Activated B cell treated with CpG ODN at 0.5 μM for 24 hours (primary cell): ENCODE results near the gene ESPNL. TPM values are rescaled to one million over a fixed set of nuclear protein-coding genes. Genes with fewer than 3 reads are reported as not detected.

Experiments
- ATAC-seq: fragments of 200-7000 bp; cut with Tn5 transposase; one replicate; pipeline ENCODE4 v1.10.0; 2021; ENCODE audit warnings: low read depth, mild to moderate bottlenecking, moderate library complexity
- CTCF ChIA-PET: fragments of 350-600 bp; sonication (Branson Sonifier 250); formaldehyde crosslinking; loops from one replicate; lab custom pipeline; 2021; ENCODE audit warnings: antibody characterized with exemption; lab: Charles Lee
- POLR2A ChIA-PET: fragments of 350-600 bp; sonication (Branson Sonifier 250); formaldehyde crosslinking; loops from one replicate; lab custom pipeline; 2021; ENCODE audit warnings: antibody characterized with exemption; lab: Charles Lee
- DNase-seq: peaks from one replicate; pipeline ENCODE4 v3.0.0; 2022
- H3K27ac Mint-ChIP-seq: one replicate; pipeline ENCODE4 v1.8.0; 2020; ENCODE audit warnings: mixed read lengths
- H3K27me3 Mint-ChIP-seq: one replicate; pipeline ENCODE4 v1.8.0; 2021; ENCODE audit warnings: mixed read lengths
- H3K36me3 Mint-ChIP-seq: one replicate; pipeline ENCODE4 v1.8.0; 2021; ENCODE audit warnings: low read depth, mixed read lengths
- H3K4me1 Mint-ChIP-seq: one replicate; pipeline ENCODE4 v1.8.0; 2021; ENCODE audit warnings: mixed read lengths
- H3K4me3 Mint-ChIP-seq: one replicate; pipeline ENCODE4 v1.8.0; 2020; ENCODE audit warnings: mild to moderate bottlenecking, mixed read lengths
- H3K9me3 Mint-ChIP-seq: one replicate; pipeline ENCODE4 v1.8.0; 2020; ENCODE audit warnings: mixed read lengths
- intact Hi-C: fragments of 100-400 bp; cut with micrococcal nuclease; formaldehyde crosslinking; loops from one replicate; pipeline ENCODE4 v1.15.1; 2024
- total RNA-seq: library from RNA; stranded (reverse); gene quantifications from 2 replicates; pipeline ENCODE4 v1.2.3, GENCODE V29; 2022
- TF ChIP-seq, protein P1 (sequence below): fragments of 200-600 bp; IDR thresholded peaks from one replicate; pipeline ENCODE4 v1.8.0; 2022; ENCODE audit warnings: antibody characterized with exemption, mild to moderate bottlenecking

The ESPNL gene
- total RNA-seq, 1 donor from 2014 or later = 0.42 TPM

DNA sequence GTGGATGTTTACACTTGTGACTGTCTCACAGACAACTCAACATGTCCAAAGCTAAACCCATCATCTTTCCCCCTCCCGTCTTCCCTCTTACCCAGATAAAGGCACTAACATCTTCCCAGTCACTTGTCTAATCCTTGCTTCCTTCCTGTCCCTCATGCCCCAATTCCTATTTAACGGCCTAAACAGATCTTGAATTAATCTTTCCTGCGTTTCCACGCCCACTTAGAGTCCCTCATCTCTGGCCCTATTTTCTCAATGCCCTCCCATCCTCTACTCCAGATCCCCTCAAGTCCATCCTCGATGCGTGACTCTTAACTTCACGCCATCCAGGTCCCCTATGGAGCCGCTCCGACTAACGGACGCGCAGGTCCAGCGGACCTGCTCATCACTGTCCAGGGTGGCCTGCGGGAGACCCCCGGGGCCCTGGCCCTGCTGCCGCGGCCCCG, 40.0 kb upstream of the ESPNL start:
- ChIA-PET CTCF (interaction anchor here (1.5 kb wide), 1 partner anchor 31 kb away, joined by 3 read pairs; no protein-coding TSS in a partner anchor), POLR2A (interaction anchor here (0.8 to 1.5 kb wide), 9 partner anchors 23 to 179 kb away, joined by 3 to 10 read pairs (median 3); partner anchors contain the start of gene ILKAP)
- no peak for DNase-seq
- H3K27ac Mint-ChIP-seq = peak overlapping the region; percentile 68
- H3K4me1 Mint-ChIP-seq = peaks cover 20% of the 10 kb centered on the region
- TF ChIP-seq, protein P1, sequence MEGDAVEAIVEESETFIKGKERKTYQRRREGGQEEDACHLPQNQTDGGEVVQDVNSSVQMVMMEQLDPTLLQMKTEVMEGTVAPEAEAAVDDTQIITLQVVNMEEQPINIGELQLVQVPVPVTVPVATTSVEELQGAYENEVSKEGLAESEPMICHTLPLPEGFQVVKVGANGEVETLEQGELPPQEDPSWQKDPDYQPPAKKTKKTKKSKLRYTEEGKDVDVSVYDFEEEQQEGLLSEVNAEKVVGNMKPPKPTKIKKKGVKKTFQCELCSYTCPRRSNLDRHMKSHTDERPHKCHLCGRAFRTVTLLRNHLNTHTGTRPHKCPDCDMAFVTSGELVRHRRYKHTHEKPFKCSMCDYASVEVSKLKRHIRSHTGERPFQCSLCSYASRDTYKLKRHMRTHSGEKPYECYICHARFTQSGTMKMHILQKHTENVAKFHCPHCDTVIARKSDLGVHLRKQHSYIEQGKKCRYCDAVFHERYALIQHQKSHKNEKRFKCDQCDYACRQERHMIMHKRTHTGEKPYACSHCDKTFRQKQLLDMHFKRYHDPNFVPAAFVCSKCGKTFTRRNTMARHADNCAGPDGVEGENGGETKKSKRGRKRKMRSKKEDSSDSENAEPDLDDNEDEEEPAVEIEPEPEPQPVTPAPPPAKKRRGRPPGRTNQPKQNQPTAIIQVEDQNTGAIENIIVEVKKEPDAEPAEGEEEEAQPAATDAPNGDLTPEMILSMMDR = no peak
- peak overlapping the region; percentile 85 for H3K4me3 Mint-ChIP-seq
- peaks cover 9% of the 10 kb centered on the region for H3K36me3 Mint-ChIP-seq
- intact Hi-C loops = loop anchor here (1.0 to 10.0 kb wide), 7 partner anchors 38 to 181 kb away; partner anchors contain the start of genes HES6 and ILKAP
- peaks cover 3% of the 10 kb centered on the region for H3K9me3 Mint-ChIP-seq
- no peak for ATAC-seq
- H3K27me3 Mint-ChIP-seq = peaks cover 10% of the 10 kb centered on the region

DNA sequence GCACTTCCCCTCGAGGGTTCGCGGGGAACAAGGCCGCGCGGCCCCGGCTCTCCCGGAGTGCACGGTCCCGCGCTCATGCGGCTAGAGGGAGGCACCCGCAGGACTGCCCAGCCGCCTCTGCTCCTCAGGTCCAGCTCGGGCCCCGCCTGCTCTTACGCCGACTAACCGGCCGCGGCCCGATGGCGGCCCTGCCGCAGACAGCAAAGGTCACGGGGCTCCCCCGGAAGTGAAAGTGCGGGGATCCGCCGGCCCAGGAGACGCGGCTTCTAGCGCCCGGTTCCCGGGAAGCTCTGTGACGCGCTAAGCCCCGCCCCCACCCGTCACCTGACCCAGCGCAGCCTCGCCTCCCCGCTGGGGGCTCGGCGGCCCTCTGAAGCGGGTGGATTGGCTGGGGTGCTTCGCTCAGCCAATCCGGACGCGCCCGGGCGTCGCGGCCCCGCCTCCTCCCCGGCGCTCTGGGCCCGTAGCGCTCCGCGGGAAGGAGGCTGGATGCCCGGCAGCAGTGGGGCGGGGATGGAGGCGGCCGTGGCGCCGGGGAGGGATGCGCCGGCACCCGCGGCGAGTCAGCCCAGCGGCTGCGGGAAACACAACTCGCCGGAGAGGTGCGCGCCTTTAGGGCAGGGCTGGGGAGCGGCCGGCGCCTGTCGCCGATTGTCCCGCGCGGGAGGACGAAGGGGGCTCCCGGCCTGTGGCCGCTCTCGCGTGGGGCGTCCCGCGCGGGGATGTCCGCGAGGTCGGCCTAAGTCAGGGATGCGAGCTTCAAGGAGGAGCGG, 39.4 kb upstream of the ESPNL start, which contains the start of gene SCLY:
Gene SCLY (plus strand): TSS at position 460 of the 773 bp plus-strand sequence. CDS start 54 bp downstream, at position 514.
- POLR2A ChIA-PET = interaction anchor here (0.6 to 1.5 kb wide), 12 partner anchors 24 to 178 kb away, joined by 3 to 10 read pairs (median 3); partner anchors contain the start of gene ILKAP
- H3K27me3 Mint-ChIP-seq = peaks cover 10% of the 10 kb centered on the region
- CTCF ChIA-PET = interaction anchor here (1.5 kb wide), 1 partner anchor 32 kb away, joined by 3 read pairs; no protein-coding TSS in a partner anchor
- peak; percentile 89 for DNase-seq
- ATAC-seq = peak; percentile 98
- H3K4me1 Mint-ChIP-seq = peaks cover 20% of the 10 kb centered on the region
- peaks cover 12% of the 10 kb centered on the region for H3K36me3 Mint-ChIP-seq
- peaks cover 3% of the 10 kb centered on the region for H3K9me3 Mint-ChIP-seq
- peak within 1 kb of the TSS; percentile 78 for H3K27ac Mint-ChIP-seq
- peak within 1 kb of the TSS; percentile 85 for H3K4me3 Mint-ChIP-seq
- intact Hi-C loops = loop anchor here (1.0 to 10.0 kb wide), 8 partner anchors 38 to 229 kb away; partner anchors contain the start of genes HES6 and ILKAP
- TF ChIP-seq, protein P1 = no peak

DNA sequence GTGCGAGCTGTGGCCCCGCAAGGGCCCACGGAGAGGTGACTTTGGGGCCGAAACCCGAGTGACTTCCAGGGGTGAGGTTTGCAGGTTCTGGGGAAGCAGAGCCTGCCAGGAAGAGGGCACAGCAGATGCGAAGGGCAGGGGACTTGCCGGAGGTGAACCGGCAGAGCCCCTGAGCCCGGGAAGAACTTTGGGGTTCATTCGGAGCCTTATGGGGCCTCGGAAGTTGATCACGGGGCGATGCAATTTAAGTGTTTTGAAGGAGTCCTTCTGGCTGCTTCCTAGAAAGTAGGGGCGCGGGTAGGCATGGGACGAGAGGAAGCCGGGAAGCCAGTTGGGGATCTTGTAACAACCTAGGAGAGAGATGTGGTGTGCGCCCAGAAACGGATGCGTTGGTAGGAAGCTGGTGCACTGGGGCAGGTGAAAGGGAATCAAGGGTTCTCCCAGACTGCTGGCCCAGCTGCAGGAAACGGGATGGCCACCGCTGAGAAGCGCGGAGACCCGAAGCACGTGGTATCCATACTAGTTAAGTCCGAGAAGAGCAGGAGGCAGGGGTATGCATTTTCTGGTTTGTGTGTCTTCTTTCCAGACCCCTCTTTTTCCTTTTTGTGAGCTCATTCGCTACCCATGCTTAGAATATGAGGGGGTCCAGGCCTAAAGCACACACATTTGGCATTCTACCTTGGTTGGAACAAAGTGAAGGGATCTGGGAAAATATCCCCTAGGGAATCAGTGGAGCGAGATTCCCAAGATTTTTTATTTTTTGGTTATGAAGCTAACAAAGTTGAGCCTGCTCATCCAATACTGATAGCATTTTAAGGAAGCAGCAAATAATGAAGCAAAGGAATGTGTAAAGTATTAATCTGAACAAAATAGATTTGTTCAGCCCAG, 38.6 kb upstream of the ESPNL start:
- no peak for DNase-seq
- CTCF ChIA-PET = interaction anchor here (1.5 kb wide), 1 partner anchor 33 kb away, joined by 3 read pairs; no protein-coding TSS in a partner anchor
- POLR2A ChIA-PET = interaction anchor here (0.6 to 1.5 kb wide), 11 partner anchors 24 to 169 kb away, joined by 3 to 10 read pairs (median 3); partner anchors contain the start of gene ILKAP
- Mint-ChIP-seq H3K4me1 (peaks cover 20% of the 10 kb centered on the region), H3K4me3 (peak overlapping the region; percentile 85), H3K9me3 (no peaks in the 10 kb centered on the region), H3K36me3 (peaks cover 20% of the 10 kb centered on the region), H3K27me3 (peaks cover 8% of the 10 kb centered on the region), H3K27ac (peak overlapping the region; percentile 32)
- TF ChIP-seq, protein P1 = no peak
- peak; percentile 1 for ATAC-seq
- intact Hi-C loops = loop anchor here (1.0 to 10.0 kb wide), 5 partner anchors 45 to 228 kb away; partner anchors contain the start of gene HES6

DNA sequence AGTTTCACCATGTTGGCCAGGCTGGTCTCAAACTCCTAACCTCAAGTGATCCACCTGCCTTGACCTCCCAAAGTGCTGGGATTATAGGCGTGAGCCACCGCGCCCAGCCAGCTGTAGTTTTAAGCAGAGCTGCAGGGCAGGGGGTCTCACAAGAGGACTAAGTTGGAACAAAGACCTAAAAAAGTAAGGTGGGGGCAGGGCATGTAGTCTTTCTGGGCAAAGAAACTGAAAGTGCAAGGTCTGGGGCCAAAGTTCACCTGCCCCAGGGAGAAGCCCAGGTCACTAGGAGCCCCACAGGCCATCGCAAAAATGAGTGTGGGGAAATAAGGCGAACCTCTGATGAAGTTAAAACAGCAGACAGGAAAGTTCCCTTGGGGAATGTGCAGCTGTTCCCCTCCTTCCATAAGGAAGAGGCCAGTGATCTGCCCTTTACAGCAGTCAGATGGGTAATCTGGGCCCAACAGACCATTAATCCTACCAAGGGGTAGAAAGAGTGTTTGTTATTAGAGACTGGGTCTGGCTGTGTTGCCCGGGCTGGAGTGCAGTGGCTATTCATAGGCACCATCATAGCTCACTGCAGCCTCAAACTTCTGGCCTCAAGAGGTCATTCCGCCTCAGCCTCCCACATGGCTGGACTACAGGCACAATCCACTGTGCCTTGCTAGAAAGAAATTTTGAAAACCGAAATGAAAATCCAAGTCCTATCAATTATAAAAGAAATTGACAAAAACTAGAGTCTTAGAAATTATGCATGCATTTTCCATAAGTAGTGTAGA, 36.5 kb upstream of the ESPNL start:
- peaks cover 38% of the 10 kb centered on the region for H3K36me3 Mint-ChIP-seq
- no peaks in the 10 kb centered on the region for H3K9me3 Mint-ChIP-seq
- H3K27ac Mint-ChIP-seq = no peak overlapping the region
- H3K27me3 Mint-ChIP-seq = no peaks in the 10 kb centered on the region
- peaks cover 20% of the 10 kb centered on the region for H3K4me1 Mint-ChIP-seq
- no peak for DNase-seq
- no peak for ATAC-seq
- no peak overlapping the region for H3K4me3 Mint-ChIP-seq
- intact Hi-C loops = loop anchor here (5.0 to 10.0 kb wide), 2 partner anchors 141 to 169 kb away; no protein-coding TSS in a partner anchor
- TF ChIP-seq, protein P1 = no peak
- ChIA-PET POLR2A (no interaction called here), CTCF (no interaction called here)
